ENCODE results near the gene DMXL2. TPM values are rescaled to one million over a fixed set of nuclear protein-coding genes. Genes with fewer than 3 reads are reported as not detected.

The DMXL2 gene
- total and polyA plus RNA-seq, 2 experiments from 2014 or later = 6.1 to 61.1 TPM

DNA sequence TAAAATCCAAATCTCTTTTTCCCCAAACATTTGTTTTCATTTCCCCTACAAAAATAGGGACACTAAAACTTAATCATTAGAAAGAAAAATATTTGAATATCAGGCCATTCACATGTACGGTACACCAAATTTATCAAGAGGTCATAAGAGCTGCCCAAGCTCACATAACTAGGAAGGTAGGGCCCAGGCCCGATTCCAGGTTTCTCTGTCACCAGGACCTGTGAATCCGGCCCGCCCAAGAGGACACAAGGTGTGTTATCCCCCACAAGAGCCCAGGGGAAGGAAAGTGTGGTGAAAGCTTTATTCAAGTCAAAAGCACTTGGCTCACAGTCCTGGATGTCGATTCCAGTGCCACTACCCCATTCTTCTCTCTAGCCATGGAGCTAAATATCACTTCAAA is 130.6 kb downstream of the DMXL2 start:
- Mint-ChIP-seq H3K4me1 (no peaks in the 10 kb centered on the region), H3K27ac (no peak overlapping the region), H3K9me3 (no peaks in the 10 kb centered on the region), H3K36me3 (ENCODE audit: low read depth) (peaks cover 4% of the 10 kb centered on the region; the same call in 1 of the 3 replicates), H3K4me3 (no peak overlapping the region), H3K27me3 (ENCODE audit: insufficient read depth, low read depth, poor library complexity) (no peaks in the 10 kb centered on the region)
- Histone ChIP-seq H2AFZ (no peak overlapping the region), H3K9me2 (ENCODE audit: insufficient read depth) (no peaks in the 10 kb centered on the region), H3K27ac (ENCODE audit: low read depth) (no peak overlapping the region; the same call in 1 of the 2 replicates), H3K27me3 (ENCODE audit: insufficient read depth) (no peaks in the 10 kb centered on the region), H4K20me1 (replicated peaks; ENCODE audit: insufficient read depth) (no peaks in the 10 kb centered on the region), H3K4me1 (ENCODE audit: insufficient read depth) (no peaks in the 10 kb centered on the region), H3K79me2 (replicated peaks; ENCODE audit: insufficient read depth) (no peaks in the 10 kb centered on the region), H3F3A (replicated peaks; ENCODE audit: low read depth) (no peaks in the 10 kb centered on the region), H3K4me2 (no peak overlapping the region), H3K4me3 (no peak overlapping the region), H3K36me3 (ENCODE audit: insufficient read depth) (no peaks in the 10 kb centered on the region)
- peak; percentile 4 for DNase-seq (ENCODE audit: low spot score)
- TF ChIP-seq STAT1 (IDR thresholded peaks at IDR 0.05; ENCODE audit: unreplicated experiment) (no peak), EZH2phosphoT487 (IDR thresholded peaks at IDR 0.05; ENCODE audit: unreplicated experiment) (no peak), JUNB (IDR thresholded peaks at IDR 0.05; ENCODE audit: unreplicated experiment) (no peak), NANOG (IDR thresholded peaks at IDR 0.05; ENCODE audit: borderline replicate concordance) (no peak), POLR2AphosphoS5 (IDR thresholded peaks at IDR 0.05; ENCODE audit: low read depth) (no peak), ZNF331 (CRISPR knock-in tag; IDR thresholded peaks at IDR 0.05; ENCODE audit: low read depth) (no peak), EZH2 (IDR thresholded peaks at IDR 0.05; ENCODE audit: low read depth, unreplicated experiment) (no peak), ZNF114 (CRISPR knock-in tag; IDR thresholded peaks at IDR 0.05) (no peak), CREB1 (CRISPR knock-in tag; IDR thresholded peaks at IDR 0.05; ENCODE audit: low read depth) (no peak)
- TF ChIP-seq, protein P1, sequence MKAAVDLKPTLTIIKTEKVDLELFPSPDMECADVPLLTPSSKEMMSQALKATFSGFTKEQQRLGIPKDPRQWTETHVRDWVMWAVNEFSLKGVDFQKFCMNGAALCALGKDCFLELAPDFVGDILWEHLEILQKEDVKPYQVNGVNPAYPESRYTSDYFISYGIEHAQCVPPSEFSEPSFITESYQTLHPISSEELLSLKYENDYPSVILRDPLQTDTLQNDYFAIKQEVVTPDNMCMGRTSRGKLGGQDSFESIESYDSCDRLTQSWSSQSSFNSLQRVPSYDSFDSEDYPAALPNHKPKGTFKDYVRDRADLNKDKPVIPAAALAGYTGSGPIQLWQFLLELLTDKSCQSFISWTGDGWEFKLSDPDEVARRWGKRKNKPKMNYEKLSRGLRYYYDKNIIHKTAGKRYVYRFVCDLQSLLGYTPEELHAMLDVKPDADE (IDR thresholded peaks at IDR 0.05) = no peak
- TF ChIP-seq, protein P2, sequence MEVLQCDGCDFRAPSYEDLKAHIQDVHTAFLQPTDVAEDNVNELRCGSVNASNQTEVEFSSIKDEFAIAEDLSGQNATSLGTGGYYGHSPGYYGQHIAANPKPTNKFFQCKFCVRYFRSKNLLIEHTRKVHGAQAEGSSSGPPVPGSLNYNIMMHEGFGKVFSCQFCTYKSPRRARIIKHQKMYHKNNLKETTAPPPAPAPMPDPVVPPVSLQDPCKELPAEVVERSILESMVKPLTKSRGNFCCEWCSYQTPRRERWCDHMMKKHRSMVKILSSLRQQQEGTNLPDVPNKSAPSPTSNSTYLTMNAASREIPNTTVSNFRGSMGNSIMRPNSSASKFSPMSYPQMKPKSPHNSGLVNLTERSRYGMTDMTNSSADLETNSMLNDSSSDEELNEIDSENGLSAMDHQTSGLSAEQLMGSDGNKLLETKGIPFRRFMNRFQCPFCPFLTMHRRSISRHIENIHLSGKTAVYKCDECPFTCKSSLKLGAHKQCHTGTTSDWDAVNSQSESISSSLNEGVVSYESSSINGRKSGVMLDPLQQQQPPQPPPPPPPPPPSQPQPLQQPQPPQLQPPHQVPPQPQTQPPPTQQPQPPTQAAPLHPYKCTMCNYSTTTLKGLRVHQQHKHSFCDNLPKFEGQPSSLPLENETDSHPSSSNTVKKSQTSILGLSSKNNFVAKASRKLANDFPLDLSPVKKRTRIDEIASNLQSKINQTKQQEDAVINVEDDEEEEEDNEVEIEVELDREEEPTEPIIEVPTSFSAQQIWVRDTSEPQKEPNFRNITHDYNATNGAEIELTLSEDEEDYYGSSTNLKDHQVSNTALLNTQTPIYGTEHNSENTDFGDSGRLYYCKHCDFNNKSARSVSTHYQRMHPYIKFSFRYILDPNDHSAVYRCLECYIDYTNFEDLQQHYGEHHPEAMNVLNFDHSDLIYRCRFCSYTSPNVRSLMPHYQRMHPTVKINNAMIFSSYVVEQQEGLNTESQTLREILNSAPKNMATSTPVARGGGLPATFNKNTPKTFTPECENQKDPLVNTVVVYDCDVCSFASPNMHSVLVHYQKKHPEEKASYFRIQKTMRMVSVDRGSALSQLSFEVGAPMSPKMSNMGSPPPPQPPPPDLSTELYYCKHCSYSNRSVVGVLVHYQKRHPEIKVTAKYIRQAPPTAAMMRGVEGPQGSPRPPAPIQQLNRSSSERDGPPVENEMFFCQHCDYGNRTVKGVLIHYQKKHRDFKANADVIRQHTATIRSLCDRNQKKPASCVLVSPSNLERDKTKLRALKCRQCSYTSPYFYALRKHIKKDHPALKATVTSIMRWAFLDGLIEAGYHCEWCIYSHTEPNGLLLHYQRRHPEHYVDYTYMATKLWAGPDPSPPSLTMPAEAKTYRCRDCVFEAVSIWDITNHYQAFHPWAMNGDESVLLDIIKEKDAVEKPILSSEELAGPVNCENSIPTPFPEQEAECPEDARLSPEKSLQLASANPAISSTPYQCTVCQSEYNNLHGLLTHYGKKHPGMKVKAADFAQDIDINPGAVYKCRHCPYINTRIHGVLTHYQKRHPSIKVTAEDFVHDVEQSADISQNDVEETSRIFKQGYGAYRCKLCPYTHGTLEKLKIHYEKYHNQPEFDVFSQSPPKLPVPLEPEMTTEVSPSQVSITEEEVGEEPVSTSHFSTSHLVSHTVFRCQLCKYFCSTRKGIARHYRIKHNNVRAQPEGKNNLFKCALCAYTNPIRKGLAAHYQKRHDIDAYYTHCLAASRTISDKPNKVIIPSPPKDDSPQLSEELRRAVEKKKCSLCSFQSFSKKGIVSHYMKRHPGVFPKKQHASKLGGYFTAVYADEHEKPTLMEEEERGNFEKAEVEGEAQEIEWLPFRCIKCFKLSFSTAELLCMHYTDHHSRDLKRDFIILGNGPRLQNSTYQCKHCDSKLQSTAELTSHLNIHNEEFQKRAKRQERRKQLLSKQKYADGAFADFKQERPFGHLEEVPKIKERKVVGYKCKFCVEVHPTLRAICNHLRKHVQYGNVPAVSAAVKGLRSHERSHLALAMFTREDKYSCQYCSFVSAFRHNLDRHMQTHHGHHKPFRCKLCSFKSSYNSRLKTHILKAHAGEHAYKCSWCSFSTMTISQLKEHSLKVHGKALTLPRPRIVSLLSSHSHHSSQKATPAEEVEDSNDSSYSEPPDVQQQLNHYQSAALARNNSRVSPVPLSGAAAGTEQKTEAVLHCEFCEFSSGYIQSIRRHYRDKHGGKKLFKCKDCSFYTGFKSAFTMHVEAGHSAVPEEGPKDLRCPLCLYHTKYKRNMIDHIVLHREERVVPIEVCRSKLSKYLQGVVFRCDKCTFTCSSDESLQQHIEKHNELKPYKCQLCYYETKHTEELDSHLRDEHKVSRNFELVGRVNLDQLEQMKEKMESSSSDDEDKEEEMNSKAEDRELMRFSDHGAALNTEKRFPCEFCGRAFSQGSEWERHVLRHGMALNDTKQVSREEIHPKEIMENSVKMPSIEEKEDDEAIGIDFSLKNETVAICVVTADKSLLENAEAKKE (CRISPR knock-in tag; IDR thresholded peaks at IDR 0.05) = no peak
- TF ChIP-seq, protein P3, sequence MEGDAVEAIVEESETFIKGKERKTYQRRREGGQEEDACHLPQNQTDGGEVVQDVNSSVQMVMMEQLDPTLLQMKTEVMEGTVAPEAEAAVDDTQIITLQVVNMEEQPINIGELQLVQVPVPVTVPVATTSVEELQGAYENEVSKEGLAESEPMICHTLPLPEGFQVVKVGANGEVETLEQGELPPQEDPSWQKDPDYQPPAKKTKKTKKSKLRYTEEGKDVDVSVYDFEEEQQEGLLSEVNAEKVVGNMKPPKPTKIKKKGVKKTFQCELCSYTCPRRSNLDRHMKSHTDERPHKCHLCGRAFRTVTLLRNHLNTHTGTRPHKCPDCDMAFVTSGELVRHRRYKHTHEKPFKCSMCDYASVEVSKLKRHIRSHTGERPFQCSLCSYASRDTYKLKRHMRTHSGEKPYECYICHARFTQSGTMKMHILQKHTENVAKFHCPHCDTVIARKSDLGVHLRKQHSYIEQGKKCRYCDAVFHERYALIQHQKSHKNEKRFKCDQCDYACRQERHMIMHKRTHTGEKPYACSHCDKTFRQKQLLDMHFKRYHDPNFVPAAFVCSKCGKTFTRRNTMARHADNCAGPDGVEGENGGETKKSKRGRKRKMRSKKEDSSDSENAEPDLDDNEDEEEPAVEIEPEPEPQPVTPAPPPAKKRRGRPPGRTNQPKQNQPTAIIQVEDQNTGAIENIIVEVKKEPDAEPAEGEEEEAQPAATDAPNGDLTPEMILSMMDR (conservative IDR thresholded peaks at IDR 0.05; ENCODE audit: low read depth in 2 of 2) = no peak
- TF ChIP-seq, protein P4, sequence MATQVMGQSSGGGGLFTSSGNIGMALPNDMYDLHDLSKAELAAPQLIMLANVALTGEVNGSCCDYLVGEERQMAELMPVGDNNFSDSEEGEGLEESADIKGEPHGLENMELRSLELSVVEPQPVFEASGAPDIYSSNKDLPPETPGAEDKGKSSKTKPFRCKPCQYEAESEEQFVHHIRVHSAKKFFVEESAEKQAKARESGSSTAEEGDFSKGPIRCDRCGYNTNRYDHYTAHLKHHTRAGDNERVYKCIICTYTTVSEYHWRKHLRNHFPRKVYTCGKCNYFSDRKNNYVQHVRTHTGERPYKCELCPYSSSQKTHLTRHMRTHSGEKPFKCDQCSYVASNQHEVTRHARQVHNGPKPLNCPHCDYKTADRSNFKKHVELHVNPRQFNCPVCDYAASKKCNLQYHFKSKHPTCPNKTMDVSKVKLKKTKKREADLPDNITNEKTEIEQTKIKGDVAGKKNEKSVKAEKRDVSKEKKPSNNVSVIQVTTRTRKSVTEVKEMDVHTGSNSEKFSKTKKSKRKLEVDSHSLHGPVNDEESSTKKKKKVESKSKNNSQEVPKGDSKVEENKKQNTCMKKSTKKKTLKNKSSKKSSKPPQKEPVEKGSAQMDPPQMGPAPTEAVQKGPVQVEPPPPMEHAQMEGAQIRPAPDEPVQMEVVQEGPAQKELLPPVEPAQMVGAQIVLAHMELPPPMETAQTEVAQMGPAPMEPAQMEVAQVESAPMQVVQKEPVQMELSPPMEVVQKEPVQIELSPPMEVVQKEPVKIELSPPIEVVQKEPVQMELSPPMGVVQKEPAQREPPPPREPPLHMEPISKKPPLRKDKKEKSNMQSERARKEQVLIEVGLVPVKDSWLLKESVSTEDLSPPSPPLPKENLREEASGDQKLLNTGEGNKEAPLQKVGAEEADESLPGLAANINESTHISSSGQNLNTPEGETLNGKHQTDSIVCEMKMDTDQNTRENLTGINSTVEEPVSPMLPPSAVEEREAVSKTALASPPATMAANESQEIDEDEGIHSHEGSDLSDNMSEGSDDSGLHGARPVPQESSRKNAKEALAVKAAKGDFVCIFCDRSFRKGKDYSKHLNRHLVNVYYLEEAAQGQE (IDR thresholded peaks at IDR 0.05; ENCODE audit: unreplicated experiment) = no peak
- ATAC-seq = no peak
